AG08395 (cell line): Measurements from ENCODE around the gene SCN2A.

Experiments
- DNase-seq: peaks from one replicate; pipeline ENCODE4 v3.0.0; 2012; ENCODE audit warnings: mixed read lengths, low spot score

The SCN2A gene

DNA sequence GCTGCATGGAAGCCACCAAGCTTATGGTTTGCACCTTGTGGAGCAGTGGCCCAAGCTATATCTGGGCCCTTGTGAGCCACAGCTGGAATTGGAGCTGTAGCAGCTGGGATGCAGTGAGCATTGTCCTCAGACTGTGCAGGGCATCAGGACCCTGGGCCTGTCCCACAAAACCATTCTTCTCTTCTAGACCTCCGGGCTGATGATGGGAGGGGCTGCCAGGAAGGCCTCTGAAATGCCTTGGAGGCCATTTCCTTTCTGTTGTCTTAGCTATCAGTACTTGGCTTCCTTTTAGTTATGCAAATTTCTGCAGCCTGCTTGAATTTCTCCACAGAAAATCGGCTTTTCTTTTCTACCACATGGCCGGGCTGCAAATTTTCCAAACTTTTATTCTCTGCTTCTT is 183.9 kb downstream of the SCN2A start:
- no peak for DNase-seq

DNA sequence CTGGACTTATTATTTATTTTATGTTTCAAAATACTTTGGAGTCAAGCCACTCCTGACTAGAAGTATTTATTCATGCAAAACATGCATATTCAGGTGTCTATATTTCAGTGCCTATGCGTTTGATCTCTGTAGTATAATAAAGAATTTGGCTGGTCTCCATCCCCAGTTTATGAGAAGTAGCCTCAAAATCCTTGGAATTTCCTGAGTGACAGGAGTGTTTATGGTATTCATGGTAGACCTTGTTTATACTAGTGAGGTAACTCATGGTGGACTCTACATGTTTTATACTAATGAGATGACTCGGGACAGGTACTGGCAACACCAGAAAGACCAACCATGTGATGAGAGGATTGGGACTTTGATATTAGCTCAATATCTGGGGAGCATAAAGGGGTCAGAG is 186.3 kb downstream of the SCN2A start:
- no peak for DNase-seq

DNA sequence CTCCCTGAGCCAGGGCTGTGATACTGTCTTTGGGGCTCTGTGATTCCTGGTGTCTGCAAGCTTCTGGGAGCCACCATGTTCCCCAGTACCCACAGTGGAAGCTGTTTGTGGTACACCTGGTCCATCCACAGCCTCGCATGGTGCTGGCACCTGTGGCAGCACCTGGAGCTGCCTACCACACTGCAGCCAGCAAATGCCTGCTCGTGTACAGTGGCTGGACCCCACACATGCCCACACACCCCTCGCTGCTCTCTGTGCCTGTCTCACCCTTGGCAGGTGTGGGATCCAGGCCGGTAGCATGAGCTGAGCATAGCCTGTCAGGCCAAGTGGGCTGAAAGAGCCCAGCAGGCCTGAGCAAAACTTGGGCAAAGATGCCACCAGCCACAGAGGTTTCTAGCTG is 188.5 kb downstream of the SCN2A start:
- DNase-seq = no peak

DNA sequence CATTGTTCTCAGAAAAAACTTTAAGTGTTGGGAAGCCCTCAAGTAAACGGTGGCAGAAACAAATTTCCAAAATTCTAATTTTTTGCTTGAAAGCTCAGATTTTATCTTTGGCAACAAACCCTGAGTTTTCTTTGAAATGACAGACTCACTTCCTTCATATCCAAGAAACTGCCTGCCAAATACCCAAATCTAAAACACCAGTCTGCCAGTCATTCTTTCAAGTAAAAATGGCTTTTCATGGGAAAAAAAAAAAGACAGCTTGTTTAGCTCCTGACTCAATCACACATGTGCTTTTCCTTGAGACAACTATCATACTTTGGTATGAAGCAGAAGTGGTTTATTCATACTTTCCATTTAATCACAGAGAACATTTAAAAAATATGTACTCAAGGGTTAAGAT is 189.7 kb downstream of the SCN2A start:
- DNase-seq = no peak

DNA sequence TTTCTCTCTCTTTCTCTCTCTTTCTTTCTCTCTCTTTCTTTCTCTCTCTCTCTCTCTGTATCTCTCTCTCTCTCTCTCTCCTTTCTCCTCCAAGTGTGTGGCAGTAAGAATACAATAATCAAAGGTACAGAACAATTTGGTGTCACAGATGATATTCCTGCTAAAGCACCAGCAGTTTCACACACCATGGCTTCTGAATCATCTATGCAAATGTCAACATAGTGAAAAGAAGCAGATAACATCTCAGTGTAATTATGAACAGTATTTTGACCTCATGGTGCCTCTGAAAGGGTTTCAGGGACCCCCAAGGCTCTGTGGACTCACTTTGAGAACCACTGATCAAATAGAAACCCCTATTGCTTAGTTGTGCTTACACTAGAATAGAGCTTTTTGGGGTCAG is 191.8 kb downstream of the SCN2A start:
- no peak for DNase-seq

DNA sequence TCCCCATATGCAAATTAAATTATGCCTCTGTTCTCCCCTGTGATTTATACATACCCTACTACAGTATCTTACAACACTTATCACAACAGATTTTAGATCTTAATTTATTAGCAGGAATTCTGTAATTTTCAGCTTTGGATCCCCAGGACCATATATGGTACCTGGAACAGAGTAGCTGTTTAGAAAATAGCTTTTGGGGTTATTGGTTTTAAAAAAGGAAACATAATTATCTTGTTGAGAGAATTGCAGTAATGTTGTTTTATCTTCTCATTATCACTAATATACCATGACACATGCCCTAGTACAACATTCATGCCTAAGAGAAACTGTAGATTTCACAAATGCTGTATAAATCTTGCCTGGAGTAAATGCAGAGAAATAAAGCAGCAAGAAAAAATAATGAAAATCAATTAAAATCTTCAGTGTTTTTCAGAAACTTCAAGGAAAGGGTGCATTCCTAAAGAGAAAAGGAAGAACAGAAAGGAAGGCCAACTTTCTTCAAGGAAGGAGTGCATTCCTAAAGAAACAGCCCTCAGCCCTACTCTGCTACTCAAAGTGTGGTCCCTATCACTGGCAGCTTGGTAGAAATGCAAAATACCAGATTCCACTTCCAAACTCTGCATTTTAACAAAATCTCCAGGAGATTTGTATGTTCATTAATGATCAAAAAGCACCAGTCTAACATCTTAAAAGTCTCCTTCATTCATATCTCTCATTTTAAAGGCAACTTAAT is 193.2 kb downstream of the SCN2A start:
- no peak for DNase-seq

DNA sequence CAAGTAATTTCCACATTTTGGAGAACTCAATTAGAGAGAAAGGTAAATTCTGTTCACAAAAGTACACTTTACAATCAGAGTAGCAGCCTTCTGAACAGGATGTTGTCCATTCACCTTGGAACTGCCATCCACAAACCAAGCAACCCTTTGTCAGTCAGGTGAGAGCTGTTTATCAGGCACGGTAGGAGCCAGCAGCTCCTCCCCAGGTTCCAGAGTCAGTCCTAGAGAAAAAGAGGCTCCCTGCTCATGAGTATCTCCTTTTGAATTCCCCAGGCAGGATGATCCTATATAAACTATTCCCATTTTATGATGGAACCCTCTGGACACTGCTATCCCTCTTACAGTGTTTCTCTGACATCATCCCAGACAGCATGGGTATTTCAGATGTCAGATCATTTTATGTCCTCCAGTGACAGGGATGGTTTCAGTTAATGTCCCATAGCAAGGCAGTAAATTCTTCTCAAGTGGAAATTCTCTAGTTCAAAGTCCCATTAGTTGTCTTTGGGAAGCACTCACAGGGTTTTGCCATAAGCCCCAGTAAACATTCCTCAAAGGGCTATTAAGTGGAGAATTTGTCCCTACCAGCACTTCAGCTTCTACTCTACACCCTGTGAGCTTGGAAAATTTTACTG is 195.8 kb downstream of the SCN2A start:
- DNase-seq = no peak

DNA sequence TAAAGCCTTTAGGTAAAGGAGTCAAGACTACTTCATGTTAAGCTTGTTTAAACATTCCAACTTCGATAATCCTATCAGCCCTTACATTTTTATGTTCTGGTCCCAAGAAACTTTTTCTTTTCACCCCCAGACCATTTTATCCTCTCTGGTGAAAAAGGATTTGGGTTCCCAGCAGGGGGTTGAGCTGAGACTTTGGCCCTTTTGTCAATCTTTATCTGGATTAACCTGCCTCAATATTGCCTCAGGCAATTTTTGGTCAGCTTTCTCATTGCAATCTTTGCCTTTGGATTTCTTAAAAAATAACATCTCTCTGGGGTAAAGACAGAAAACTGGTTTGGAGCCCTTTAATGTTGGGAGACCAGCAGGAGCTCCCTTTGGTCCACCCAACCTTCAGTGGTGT is 196.4 kb downstream of the SCN2A start:
- no peak for DNase-seq

DNA sequence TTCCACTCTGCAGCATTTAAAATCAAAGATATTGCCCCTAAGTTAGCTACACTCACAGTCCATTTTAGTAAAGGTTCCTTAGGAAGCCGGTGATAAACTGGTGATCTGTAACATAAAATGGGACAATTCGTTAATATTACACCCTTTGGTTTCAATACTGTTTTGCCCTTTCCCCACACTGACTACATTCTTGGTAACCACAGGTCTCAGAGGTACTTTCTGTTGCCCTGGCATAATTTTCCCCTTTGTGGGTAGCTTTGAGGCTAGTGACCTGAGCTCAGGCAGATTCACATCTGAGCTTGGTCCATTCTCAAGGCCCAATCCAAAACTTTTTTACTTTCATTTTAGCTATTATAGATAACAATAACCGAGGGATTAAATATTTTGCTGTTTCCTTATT is 197.3 kb downstream of the SCN2A start:
- no peak for DNase-seq

DNA sequence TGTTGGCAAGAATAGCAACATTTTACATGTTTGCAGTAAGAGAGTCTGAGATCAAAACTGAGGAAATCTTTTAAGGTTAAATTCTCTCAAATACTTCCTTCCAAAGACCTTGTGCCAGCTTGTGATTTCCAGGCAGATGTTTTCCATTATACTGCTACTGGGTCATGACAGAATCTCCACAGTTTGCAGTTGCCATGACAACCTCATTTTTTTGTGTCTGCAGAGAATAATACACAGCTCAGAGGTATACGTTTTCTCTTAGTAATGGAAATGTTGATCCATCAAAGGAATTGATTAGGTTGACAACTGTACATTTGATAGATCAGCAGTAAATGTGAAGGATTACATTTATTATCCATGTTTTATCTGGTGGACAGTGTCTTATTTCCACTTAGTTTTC is 201.2 kb downstream of the SCN2A start:
- peak; percentile 69 for DNase-seq
